SK-N-SH (cell line): ENCODE results near the gene SLC51A. TPM values are rescaled to one million over a fixed set of nuclear protein-coding genes. Genes with fewer than 3 reads are reported as not detected.

Experiments used
- CTCF ChIA-PET: fragments of 300-600, 350-600 bp; formaldehyde crosslinking; extraction: SDS; loops from one replicate; lab custom pipeline; 2021; lab: Yijun Ruan, JAX
- POLR2A ChIA-PET: fragments of 350-600 bp; sonication (Branson Sonifier 250); formaldehyde crosslinking; extraction: SDS; loops from one replicate; lab custom pipeline; 2020; ENCODE audit warnings: antibody characterized with exemption, inconsistent platforms; lab: Yijun Ruan, JAX
- DNase-seq: peaks from one replicate; pipeline ENCODE4 v3.0.0; 2012
- H2AFZ ChIP-seq: fragments of 200-600 bp; sonication (generic); 2 replicates; pipeline ENCODE4 v1.8.1; 2016; ENCODE audit warnings: antibody characterized with exemption, mild to moderate bottlenecking, low read depth
- H3F3A ChIP-seq: fragments of 200-600 bp; sonication (generic); replicated peaks from 2 replicates; pipeline ENCODE3; 2016; ENCODE audit warnings: antibody characterized with exemption, mild to moderate bottlenecking; ENCODE audit not compliant: insufficient read depth
- H3K27ac ChIP-seq, 2 experiments: fragments of 200-500 bp in 1 of 2; fragments of 200-600 bp in 1 of 2; sonication (Bioruptor generic) in 1 of 2; sonication (generic), shearing (Covaris generic) in 1 of 2; 2 replicates each; pipeline versions ENCODE4 v1.5.1 to v1.6.1; 2014 to 2016; ENCODE audit warnings: low read depth in 2 of 2, inconsistent platforms in 1 of 2, low read length in 1 of 2, mild to moderate bottlenecking in 1 of 2, mixed read lengths in 1 of 2
- H3K27me3 ChIP-seq: fragments of 200-600 bp; sonication (generic), shearing (Covaris generic); 2 replicates; pipeline ENCODE4 v1.6.1; 2016; ENCODE audit warnings: mixed run types; ENCODE audit not compliant: insufficient read depth
- H3K36me3 ChIP-seq, 2 experiments: fragments of 200-500 bp in 1 of 2; fragments of 200-600 bp in 1 of 2; sonication (Bioruptor generic) in 1 of 2; sonication (generic) in 1 of 2; replicated peaks in 1 of 2; 2 replicates each; pipeline versions ENCODE3 to v1.5.1; 2014 to 2016; ENCODE audit warnings: low read length in 1 of 2, mild to moderate bottlenecking in 1 of 2; ENCODE audit not compliant: insufficient read depth in 2 of 2, control insufficient read depth in 1 of 2
- H3K4me1 ChIP-seq, 2 experiments: fragments of 200-500 bp in 1 of 2; fragments of 200-600 bp in 1 of 2; sonication (Bioruptor generic) in 1 of 2; sonication (generic), shearing (Covaris generic) in 1 of 2; 2 replicates each; pipeline versions ENCODE4 v1.5.1 to v1.6.1; 2014 to 2016; ENCODE audit warnings: low read depth in 1 of 2, low read length in 1 of 2, mixed run types in 1 of 2; ENCODE audit not compliant: insufficient read depth in 2 of 2, control insufficient read depth in 1 of 2
- H3K4me2 ChIP-seq: fragments of 200-600 bp; sonication (generic), shearing (Covaris generic); 2 replicates; pipeline ENCODE4 v1.6.1; 2017; ENCODE audit warnings: mixed run types
- H3K4me3 ChIP-seq, 2 experiments: fragments of 200-500 bp in 1 of 2; fragments of 200-600 bp in 1 of 2; sonication (Bioruptor generic) in 1 of 2; sonication (generic), shearing (Covaris generic) in 1 of 2; 2 replicates each; pipeline versions ENCODE4 v1.5.1 to v1.8.1; 2014 to 2016; ENCODE audit warnings: low read depth in 2 of 2, inconsistent platforms in 1 of 2, low read length in 1 of 2, mild to moderate bottlenecking in 1 of 2, mixed read lengths in 1 of 2, moderate library complexity in 1 of 2
- H3K79me2 ChIP-seq: fragments of 200-600 bp; sonication (generic); 2 replicates; pipeline ENCODE4 v1.8.1; 2017; ENCODE audit warnings: mild to moderate bottlenecking; ENCODE audit not compliant: insufficient read depth
- H3K9ac ChIP-seq: fragments of 200-600 bp; sonication (generic); 2 replicates; pipeline ENCODE4 v1.6.1; 2017; ENCODE audit warnings: mixed run types
- H3K9me2 ChIP-seq: fragments of 200-600 bp; sonication (generic); 2 replicates; pipeline ENCODE4 v1.6.1; 2017; ENCODE audit warnings: mixed run types
- H3K9me3 ChIP-seq: fragments of 200-600 bp; sonication (generic); 2 replicates; pipeline ENCODE4 v1.6.1; 2017; ENCODE audit warnings: mixed run types, mild to moderate bottlenecking, moderate library complexity
- H4K20me1 ChIP-seq: fragments of 200-600 bp; sonication (generic); 2 replicates; pipeline ENCODE4 v1.6.1; 2017; ENCODE audit warnings: mild to moderate bottlenecking, mixed run types; ENCODE audit not compliant: insufficient read depth
- EP300 ChIP-seq, 2 experiments: IDR thresholded peaks; 2 replicates each; pipeline versions ENCODE4 v1.4.0 to v1.6.1; 2012; ENCODE audit warnings: borderline replicate concordance in 1 of 2, low read depth in 1 of 2, low read length in 1 of 2
- EZH2phosphoT487 ChIP-seq: fragments of 200-600 bp; sonication (generic); IDR thresholded peaks from 2 replicates; pipeline ENCODE4 v1.6.1; 2017; ENCODE audit warnings: low read depth, mixed run types, mild to moderate bottlenecking, antibody characterized with exemption, moderate library complexity, borderline replicate concordance
- FOXJ3 ChIP-seq: sonication (generic); formaldehyde crosslinking; IDR thresholded peaks from 2 replicates; pipeline ENCODE4 v1.5.1; 2020; ENCODE audit warnings: mild to moderate bottlenecking, missing genetic modification reagents
- GATA2 ChIP-seq: sonication (generic); formaldehyde crosslinking; IDR thresholded peaks from 2 replicates; pipeline ENCODE4 v1.5.0; 2020; ENCODE audit warnings: mild to moderate bottlenecking, missing genetic modification reagents
- MAX ChIP-seq: IDR thresholded peaks from 2 replicates; pipeline ENCODE4 v1.4.0; 2012; ENCODE audit warnings: low read depth
- RAD21 ChIP-seq: IDR thresholded peaks from 2 replicates; pipeline ENCODE4 v1.6.1; 2012; ENCODE audit warnings: mild to moderate bottlenecking, low read length
- TCF12 ChIP-seq: IDR thresholded peaks from 2 replicates; pipeline ENCODE4 v1.4.0; 2012
- TEAD4 ChIP-seq: IDR thresholded peaks from 2 replicates; pipeline ENCODE4 v1.4.0; 2012; ENCODE audit warnings: mild to moderate bottlenecking, borderline replicate concordance; ENCODE audit not compliant: insufficient read depth
- WGBS: methylation state at CpG from one replicate; pipeline ENCODE4 v1.1.6; 2017; ENCODE audit warnings: low lambda C conversion rate; 5-methylcytosine and 5-hydroxymethylcytosine counted together
- polyA plus RNA-seq, 3 experiments: library from polyadenylated mRNA; depleted of rRNA; stranded (reverse); fragments of >200 nt; gene quantifications; 2 replicates each; pipeline ENCODE4 v1.2.3, GENCODE V29; 2012
- TF ChIP-seq, protein P1 (sequence below): fragments of 150-350 bp; IDR thresholded peaks from 2 replicates; pipeline ENCODE4 v1.6.1; 2016; ENCODE audit warnings: mild to moderate bottlenecking, low read depth, low read length

The SLC51A gene
- polyA plus RNA-seq, 1 of the 3 experiments (the other 2 are of a cell fraction) = not detected

DNA sequence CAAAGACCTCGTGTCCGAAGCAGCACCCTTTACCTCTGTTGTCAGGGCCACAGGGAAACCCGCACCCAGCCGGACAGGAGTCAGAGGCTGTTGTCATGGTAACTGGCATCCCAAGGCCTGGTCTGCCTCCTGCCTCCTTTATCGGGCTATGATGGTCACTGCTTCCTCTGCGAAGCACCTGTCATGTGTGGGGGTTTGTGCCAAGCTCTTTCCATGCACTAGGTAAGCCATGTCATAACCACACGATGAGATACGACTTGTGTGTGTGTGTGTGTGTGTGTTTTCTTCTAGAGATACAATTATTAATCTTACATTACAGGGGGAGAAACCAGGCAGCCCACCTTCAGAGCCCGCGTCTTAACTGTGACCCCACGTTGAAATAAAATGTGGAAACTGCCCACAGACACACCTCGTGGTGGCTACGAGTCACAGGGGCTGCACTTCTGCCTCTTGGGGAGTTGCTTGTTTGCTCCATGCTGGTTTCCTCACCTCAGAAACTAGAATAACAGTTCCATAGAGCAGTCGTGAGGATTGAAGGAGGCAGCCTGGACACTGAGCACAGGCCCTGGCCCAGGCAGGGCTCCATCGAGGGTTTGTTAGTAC is 23.1 kb upstream of the SLC51A start:
- H3K4me1 ChIP-seq = peaks cover 0 to 28% of the 10 kb centered on the region in 2 experiments; a peak in 1 of 4 replicates
- H4K20me1 ChIP-seq = no peaks in the 10 kb centered on the region
- WGBS = 73% methylated on average over 11 of the region's 15 CpGs
- peak; percentile 68 for DNase-seq
- H3K4me3 ChIP-seq = no peak overlapping the region
- no peaks in the 10 kb centered on the region for H3K9me2 ChIP-seq
- CTCF ChIA-PET = interaction anchor here (1.0 to 13.7 kb wide), 5 partner anchors 9 to 129 kb away, joined by 3 to 258 read pairs (median 4); no protein-coding TSS in a partner anchor
- TF ChIP-seq TCF12 = no peak
- TF ChIP-seq, all 33 proteins: peak for 0
- no peaks in the 10 kb centered on the region for H3K27me3 ChIP-seq
- no peak overlapping the region for H3K4me2 ChIP-seq
- H2AFZ ChIP-seq = no peak overlapping the region
- H3K79me2 ChIP-seq = no peaks in the 10 kb centered on the region
- H3K27ac ChIP-seq = peak overlapping the region in 1 of 2 experiments; percentile 80; a peak in 2 of 4 replicates
- POLR2A ChIA-PET = interaction anchor here (2.1 kb wide), 1 partner anchor 120 kb away, joined by 7 read pairs; no protein-coding TSS in a partner anchor
- H3K36me3 ChIP-seq = no peaks in the 10 kb centered on the region
- H3K9me3 ChIP-seq = no peaks in the 10 kb centered on the region
- H3K9ac ChIP-seq = no peak overlapping the region
- no peaks in the 10 kb centered on the region for H3F3A ChIP-seq

DNA sequence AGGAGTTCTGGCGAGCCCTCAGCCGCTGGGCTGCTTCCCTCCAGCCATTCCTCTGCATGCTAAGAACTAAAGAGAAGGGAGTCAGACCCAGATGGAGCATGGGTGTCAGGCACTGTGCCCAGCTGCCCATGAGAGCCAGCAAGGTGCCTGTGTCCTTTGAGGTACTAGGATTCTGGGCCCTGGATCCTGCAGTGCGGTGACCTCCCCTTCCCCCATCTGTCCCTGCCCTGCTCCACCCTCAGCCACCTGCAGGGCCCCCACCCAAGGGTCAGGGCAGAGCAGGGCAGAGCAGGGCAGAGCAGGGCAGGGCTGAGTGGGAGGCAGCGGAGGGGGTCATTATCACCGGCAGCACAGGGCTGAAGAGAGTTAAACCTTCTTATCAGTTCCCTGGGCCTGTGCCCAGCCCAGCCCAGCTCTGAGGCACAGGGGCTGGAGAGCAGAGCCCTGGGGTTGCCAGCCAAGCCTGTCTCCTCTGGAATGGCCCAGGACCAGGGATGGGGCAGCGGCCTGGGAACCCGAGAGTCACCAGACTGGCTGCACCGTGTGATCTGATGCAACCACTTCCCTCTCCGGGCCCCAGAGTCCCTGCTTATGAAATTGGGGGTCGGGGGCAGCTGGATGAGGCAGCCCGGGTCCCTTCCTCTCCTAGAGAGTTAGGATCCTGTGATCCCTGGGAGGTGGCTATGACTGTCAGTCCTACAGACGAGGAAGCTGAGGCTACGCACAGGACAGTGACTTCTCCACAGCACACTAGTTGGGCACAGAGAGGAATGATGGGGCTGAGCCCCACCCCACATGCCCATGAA is 22.4 kb upstream of the SLC51A start:
- H3K4me2 ChIP-seq = no peak overlapping the region
- CTCF ChIA-PET = interaction anchor here (0.9 to 13.7 kb wide), 6 partner anchors 10 to 168 kb away, joined by 3 to 258 read pairs (median 4); no protein-coding TSS in a partner anchor

GRCh38 chr3:196194542-196194915 is 21.8 kb upstream of the SLC51A start:
- Histone ChIP-seq H3K4me2 (no peak overlapping the region), H3K79me2 (no peaks in the 10 kb centered on the region), H3K9me2 (no peaks in the 10 kb centered on the region), H4K20me1 (no peaks in the 10 kb centered on the region), H3K27ac (peak overlapping the region in 1 of 2 experiments; percentile 80; a peak in 2 of 4 replicates), H3K4me3 (no peak overlapping the region), H3K36me3 (no peaks in the 10 kb centered on the region), H3F3A (no peaks in the 10 kb centered on the region), H3K27me3 (no peaks in the 10 kb centered on the region), H3K9ac (no peak overlapping the region), H3K4me1 (peaks cover 0 to 28% of the 10 kb centered on the region in 2 experiments; a peak in 1 of 4 replicates), H2AFZ (no peak overlapping the region), H3K9me3 (no peaks in the 10 kb centered on the region)
- CTCF ChIA-PET = interaction anchor here (0.9 to 13.7 kb wide), 7 partner anchors 10 to 169 kb away, joined by 3 to 258 read pairs (median 4); no protein-coding TSS in a partner anchor
- no peak for DNase-seq
- WGBS = 70% methylated on average over 4 of the region's 5 CpGs
- POLR2A ChIA-PET = interaction anchor here (2.1 kb wide), 1 partner anchor 121 kb away, joined by 7 read pairs; no protein-coding TSS in a partner anchor
- TF ChIP-seq FOXJ3 (CRISPR knock-in tag) = peak; percentile 11; the same call in 1 of the 2 replicates
- no peak for TF ChIP-seq EZH2phosphoT487
- no peak for TF ChIP-seq MAX
- no peak for TF ChIP-seq EP300 (IDR thresholded peaks at IDR 0.05; ENCODE audit: borderline replicate concordance in 1 of 2, low read depth in 1 of 2, low read length in 1 of 2)
- TF ChIP-seq, protein P1, sequence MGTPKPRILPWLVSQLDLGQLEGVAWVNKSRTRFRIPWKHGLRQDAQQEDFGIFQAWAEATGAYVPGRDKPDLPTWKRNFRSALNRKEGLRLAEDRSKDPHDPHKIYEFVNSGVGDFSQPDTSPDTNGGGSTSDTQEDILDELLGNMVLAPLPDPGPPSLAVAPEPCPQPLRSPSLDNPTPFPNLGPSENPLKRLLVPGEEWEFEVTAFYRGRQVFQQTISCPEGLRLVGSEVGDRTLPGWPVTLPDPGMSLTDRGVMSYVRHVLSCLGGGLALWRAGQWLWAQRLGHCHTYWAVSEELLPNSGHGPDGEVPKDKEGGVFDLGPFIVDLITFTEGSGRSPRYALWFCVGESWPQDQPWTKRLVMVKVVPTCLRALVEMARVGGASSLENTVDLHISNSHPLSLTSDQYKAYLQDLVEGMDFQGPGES = no peak

More for the DNA sequence above, 22.4 kb upstream of the SLC51A start:
- Histone ChIP-seq H3K36me3 (no peaks in the 10 kb centered on the region), H3K79me2 (no peaks in the 10 kb centered on the region), H3F3A (no peaks in the 10 kb centered on the region), H3K9me2 (no peaks in the 10 kb centered on the region), H3K4me1 (peaks cover 0 to 28% of the 10 kb centered on the region in 2 experiments; a peak in 1 of 4 replicates), H3K9ac (no peak overlapping the region), H3K27ac (peak overlapping the region in 1 of 2 experiments; percentile 80; a peak in 2 of 4 replicates), H4K20me1 (no peaks in the 10 kb centered on the region), H2AFZ (no peak overlapping the region), H3K4me3 (no peak overlapping the region), H3K9me3 (no peaks in the 10 kb centered on the region), H3K27me3 (no peaks in the 10 kb centered on the region)
- TF ChIP-seq FOXJ3 (CRISPR knock-in tag) (peak; percentile 6; the same call in 1 of the 2 replicates), TEAD4 (no peak), GATA2 (peak; percentile 67), RAD21 (0 out of 2 replicates have a peak, but pooled peaks have one; percentile 14), EP300 (IDR thresholded peaks at IDR 0.05; ENCODE audit: borderline replicate concordance in 1 of 2, low read depth in 1 of 2, low read length in 1 of 2) (0 out of 4 replicates have a peak, but pooled peaks of 1 of the 2 experiments have one; percentile 18)
- DNase-seq = peak; percentile 83
- POLR2A ChIA-PET = interaction anchor here (2.1 kb wide), 1 partner anchor 121 kb away, joined by 7 read pairs; no protein-coding TSS in a partner anchor
- WGBS = 82% methylated on average over 6 of the region's 13 CpGs
